HepG2 (cell line): Measurements from ENCODE around the gene LOXL3. TPM values are rescaled to one million over a fixed set of nuclear protein-coding genes. Genes with fewer than 3 reads are reported as not detected.

ENCODE experiments used
- CREBL2 ChIP-seq: sonication (generic); formaldehyde crosslinking; IDR thresholded peaks from 2 replicates; pipeline ENCODE4 v1.8.1; 2023; ENCODE audit warnings: missing genetic modification reagents, mild to moderate bottlenecking, borderline replicate concordance
- HHEX ChIP-seq: IDR thresholded peaks from 2 replicates; pipeline ENCODE4 v1.6.1; 2016; ENCODE audit warnings: control low read depth
- MAF1 ChIP-seq: sonication (generic); formaldehyde crosslinking; IDR thresholded peaks from 2 replicates; pipeline ENCODE4 v1.5.0; 2020; ENCODE audit warnings: missing genetic modification reagents, borderline replicate concordance
- MXD1 ChIP-seq: sonication (generic); formaldehyde crosslinking; IDR thresholded peaks from 2 replicates; pipeline ENCODE4 v1.4.0; 2020; ENCODE audit warnings: mild to moderate bottlenecking, missing genetic modification reagents
- PATZ1 ChIP-seq: sonication (generic); formaldehyde crosslinking; IDR thresholded peaks from 2 replicates; pipeline ENCODE4 v1.4.0; 2020; ENCODE audit warnings: missing genetic modification reagents
- PRPF4 ChIP-seq: fragments of 200-400 bp; formaldehyde crosslinking; IDR thresholded peaks from 2 replicates; pipeline ENCODE4 v1.6.1; 2016; ENCODE audit warnings: low read length, low read depth; ENCODE audit not compliant: poor library complexity, severe bottlenecking
- SP1 ChIP-seq, 2 experiments: fragments of 450-650 bp in 1 of 2; sonication (generic) in 1 of 2; formaldehyde crosslinking in 1 of 2; IDR thresholded peaks; 2 replicates each; pipeline versions ENCODE4 v1.4.0 to v1.6.1; 2016 to 2020; ENCODE audit warnings: missing genetic modification reagents in 1 of 2
- SP140L ChIP-seq: sonication (generic); formaldehyde crosslinking; IDR thresholded peaks from 2 replicates; pipeline ENCODE4 v1.4.0; 2020; ENCODE audit warnings: missing genetic modification reagents, borderline replicate concordance
- TBX3 ChIP-seq: fragments of 450-650 bp; IDR thresholded peaks from 2 replicates; pipeline ENCODE4 v1.6.1; 2017; ENCODE audit warnings: antibody characterized with exemption, mild to moderate bottlenecking, inconsistent platforms, borderline replicate concordance
- THRA ChIP-seq: sonication (generic); formaldehyde crosslinking; IDR thresholded peaks from 2 replicates; pipeline ENCODE4 v1.4.0; 2020; ENCODE audit warnings: missing genetic modification reagents, borderline replicate concordance
- ZBTB26 ChIP-seq: IDR thresholded peaks from 2 replicates; pipeline ENCODE4 v1.6.1; 2016; ENCODE audit warnings: missing compliant biosample characterization, missing genetic modification reagents, borderline replicate concordance
- ZFP62 ChIP-seq: sonication (generic); formaldehyde crosslinking; IDR thresholded peaks from 2 replicates; pipeline ENCODE4 v1.4.0; 2020; ENCODE audit warnings: missing genetic modification reagents
- ZFP90 ChIP-seq: sonication (generic); formaldehyde crosslinking; IDR thresholded peaks from 2 replicates; pipeline ENCODE4 v1.8.0; 2022; ENCODE audit warnings: missing genetic modification reagents, mild to moderate bottlenecking, inconsistent platforms, borderline replicate concordance
- ZNF263 ChIP-seq: sonication (generic); formaldehyde crosslinking; IDR thresholded peaks from 2 replicates; pipeline ENCODE4 v1.4.0; 2020; ENCODE audit warnings: missing genetic modification reagents
- ZNF331 ChIP-seq: sonication (generic); formaldehyde crosslinking; IDR thresholded peaks from 2 replicates; pipeline ENCODE4 v1.4.0; 2020; ENCODE audit warnings: missing genetic modification reagents
- ZNF337 ChIP-seq: sonication (generic); formaldehyde crosslinking; IDR thresholded peaks from 2 replicates; pipeline ENCODE4 v1.5.1; 2020; ENCODE audit warnings: missing genetic modification reagents, low read depth, mild to moderate bottlenecking, borderline replicate concordance
- ZNF468 ChIP-seq: sonication (generic); formaldehyde crosslinking; IDR thresholded peaks from 2 replicates; pipeline ENCODE4 v1.8.0; 2022; ENCODE audit warnings: mild to moderate bottlenecking, moderate library complexity, missing genetic modification reagents
- ZNF572 ChIP-seq: sonication (generic); formaldehyde crosslinking; IDR thresholded peaks from 2 replicates; pipeline ENCODE4 v1.5.1; 2020; ENCODE audit warnings: mild to moderate bottlenecking, missing genetic modification reagents
- ZNF616 ChIP-seq: sonication (generic); formaldehyde crosslinking; IDR thresholded peaks from 2 replicates; pipeline ENCODE4 v1.5.0; 2020; ENCODE audit warnings: low read depth, mild to moderate bottlenecking, missing genetic modification reagents
- ZNF710 ChIP-seq: sonication (generic); formaldehyde crosslinking; IDR thresholded peaks from 2 replicates; pipeline ENCODE4 v1.5.0; 2020; ENCODE audit warnings: mild to moderate bottlenecking, missing genetic modification reagents, borderline replicate concordance
- ZNF749 ChIP-seq: sonication (generic); formaldehyde crosslinking; IDR thresholded peaks from 2 replicates; pipeline ENCODE4 v1.8.0; 2022; ENCODE audit warnings: mild to moderate bottlenecking, missing genetic modification reagents, moderate library complexity, borderline replicate concordance
- polyA plus RNA-seq, 8 experiments: library from polyadenylated mRNA; depleted of rRNA in 3 of 8; stranded (reverse) in 7 of 8; unstranded in 1 of 8; fragments of >200 nt; fragmentation: Illumina TruSeq in 4 of 8; extraction: Trizol in 4 of 8; gene quantifications; 2 replicates each; pipeline versions ENCODE4 v1.2.1 to v1.2.3, GENCODE V29; 2011 to 2016; ENCODE audit warnings: low read depth in 4 of 8, missing spikeins in 1 of 8, mixed read lengths in 1 of 8; ENCODE audit not compliant: insufficient read depth in 1 of 8
- total RNA-seq, 5 experiments: library from RNA; depleted of rRNA; stranded (reverse); fragments of >200 nt; fragmentation: Illumina TruSeq; extraction: Trizol; gene quantifications; 2 replicates each; pipeline ENCODE4 v1.2.3, GENCODE V29; 2016; ENCODE audit warnings: low read depth in 1 of 5

LOXL3 gene
- total and polyA plus RNA-seq, 2 of the 13 experiments (the other 11 are each of a cell fraction or from before 2014, with no cell fraction given), result 0.55 to 6.5 TPM

GRCh38 chr2:74502720-74503505 is 50.8 kb downstream of the LOXL3 start (continued):
- 0 out of 2 replicates have a peak, but pooled peaks have one; percentile 27 for TF ChIP-seq MAF1 (CRISPR knock-in tag)
- no peak; the same call in 1 of the 2 replicates for TF ChIP-seq CREBL2 (CRISPR knock-in tag)
- TF ChIP-seq SP1 (IDR thresholded peaks at IDR 0.05), result no peak
- peak; percentile 46 for TF ChIP-seq SP1 (CRISPR knock-in tag; IDR thresholded peaks at IDR 0.05)
- no peak for TF ChIP-seq ZBTB26
- 0 out of 2 replicates have a peak, but pooled peaks have one; percentile 90 for TF ChIP-seq ZNF468 (CRISPR knock-in tag)
- TF ChIP-seq HHEX, result 0 out of 2 replicates have a peak, but pooled peaks have one; percentile 29
- TF ChIP-seq ZNF749 (CRISPR knock-in tag), result peak; percentile 84
- TF ChIP-seq MXD1 (CRISPR knock-in tag), result peak; percentile 69
- no peak for TF ChIP-seq ZFP62 (CRISPR knock-in tag)
- TF ChIP-seq PATZ1, result peak; percentile 73
- peak; percentile 82; the same call in 1 of the 2 replicates for TF ChIP-seq ZNF337 (CRISPR knock-in tag)
- peak; percentile 67 for TF ChIP-seq ZNF710 (CRISPR knock-in tag)
- TF ChIP-seq ZNF572 (CRISPR knock-in tag), result peak; percentile 98
- TF ChIP-seq ZFP90 (CRISPR knock-in tag), result peak; percentile 73
- no peak for TF ChIP-seq ZNF616 (CRISPR knock-in tag)
- peak; percentile 30; the same call in 1 of the 2 replicates for TF ChIP-seq TBX3
- TF ChIP-seq ZNF331 (CRISPR knock-in tag), result 0 out of 2 replicates have a peak, but pooled peaks have one; percentile 39
- no peak for TF ChIP-seq THRA
- TF ChIP-seq PRPF4, result no peak
- no peak for TF ChIP-seq SP140L (CRISPR knock-in tag)
- no peak; the same call in 1 of the 2 replicates for TF ChIP-seq ZNF263 (CRISPR knock-in tag)
